Hematopoietic multipotent progenitor cell treated with erythropoietin and hydrocortisone succinate and interleukin-3 and kit ligand, for 4 days (in vitro differentiated cells): Measurements from ENCODE around the gene SETBP1.

ENCODE experiments used
- DNase-seq: peaks from one replicate; pipeline ENCODE4 v3.0.0-alpha.2; 2015

The SETBP1 gene

GRCh38 chr18:44883671-44884070 is 203.0 kb downstream of the SETBP1 start:
- no peak for DNase-seq

DNA sequence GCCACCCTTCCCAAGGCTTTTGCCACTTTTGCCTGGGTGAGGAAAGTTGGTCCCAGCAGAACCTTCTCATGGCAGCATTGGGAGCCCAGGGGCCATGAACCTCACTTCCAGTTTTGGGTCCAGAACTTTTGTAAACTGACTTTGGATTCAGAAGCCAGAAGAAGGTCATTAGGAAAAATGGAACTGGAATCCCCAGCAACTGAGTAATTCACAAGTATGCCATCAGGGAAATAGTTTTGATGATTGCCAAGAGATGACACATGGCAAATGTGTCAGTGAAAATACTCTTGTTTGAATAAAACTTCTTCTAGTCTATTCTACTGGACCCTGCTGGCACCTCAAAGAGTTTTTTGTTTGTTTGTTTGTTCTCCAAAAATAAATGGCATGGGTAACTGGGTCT is 203.7 kb downstream of the SETBP1 start:
- no peak for DNase-seq

GRCh38 chr18:44885507-44885906 is 204.8 kb downstream of the SETBP1 start:
- DNase-seq, result no peak

DNA sequence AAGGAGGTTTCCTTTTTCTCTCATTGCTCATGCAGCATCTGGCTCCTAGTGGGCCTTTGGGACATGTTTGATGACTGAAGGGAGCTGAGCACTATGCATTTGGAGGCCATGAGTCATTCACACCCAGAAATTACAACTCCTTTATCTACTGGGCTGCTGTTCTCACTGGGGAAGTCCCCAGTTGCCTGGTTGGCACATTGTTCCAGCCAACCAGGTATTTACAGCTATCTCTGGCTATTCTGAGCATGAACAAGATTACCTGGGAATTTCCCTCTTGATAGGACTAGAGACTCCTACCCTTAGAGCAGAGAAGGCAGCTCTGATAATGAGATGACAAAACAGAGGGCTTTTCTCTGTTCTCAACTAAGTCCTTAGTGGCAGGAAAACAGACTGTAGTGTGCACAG is 206.5 kb downstream of the SETBP1 start:
- DNase-seq, result peak; percentile 33

- peak; percentile 60 for DNase-seq
Observed at GRCh38 chr18:44889111-44889510, 208.4 kb downstream of the SETBP1 start.

DNA sequence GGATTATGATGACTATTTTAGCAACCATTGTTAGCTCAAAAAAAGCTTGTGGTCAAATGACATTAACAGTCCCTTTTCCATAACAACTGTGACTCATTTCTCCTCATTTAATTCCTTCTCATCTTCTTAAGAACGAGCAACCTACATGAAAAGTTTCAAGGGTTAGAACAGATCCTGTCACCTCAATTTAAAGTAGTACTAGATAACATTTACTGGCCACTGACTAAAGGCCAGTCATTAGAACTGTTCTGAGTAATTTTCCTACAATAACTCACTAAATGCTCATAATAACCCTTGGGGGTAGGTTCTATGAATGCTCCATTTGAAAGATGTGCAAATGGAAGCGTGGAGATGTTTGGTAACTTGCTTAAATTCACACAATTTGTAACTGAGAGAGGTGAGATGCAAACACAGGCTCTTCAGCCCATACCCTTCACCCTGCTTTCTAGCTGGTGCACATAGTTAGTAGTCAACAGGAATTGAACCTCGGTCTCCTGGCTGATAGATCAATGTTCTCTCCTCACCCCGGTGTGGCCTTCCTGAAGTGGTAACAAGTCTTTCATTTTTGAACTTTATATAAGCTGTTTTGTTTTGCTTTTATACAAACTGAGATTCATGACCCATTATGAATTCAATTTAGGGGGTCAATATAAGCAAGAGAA is 212.5 kb downstream of the SETBP1 start:
- DNase-seq, result no peak

DNA sequence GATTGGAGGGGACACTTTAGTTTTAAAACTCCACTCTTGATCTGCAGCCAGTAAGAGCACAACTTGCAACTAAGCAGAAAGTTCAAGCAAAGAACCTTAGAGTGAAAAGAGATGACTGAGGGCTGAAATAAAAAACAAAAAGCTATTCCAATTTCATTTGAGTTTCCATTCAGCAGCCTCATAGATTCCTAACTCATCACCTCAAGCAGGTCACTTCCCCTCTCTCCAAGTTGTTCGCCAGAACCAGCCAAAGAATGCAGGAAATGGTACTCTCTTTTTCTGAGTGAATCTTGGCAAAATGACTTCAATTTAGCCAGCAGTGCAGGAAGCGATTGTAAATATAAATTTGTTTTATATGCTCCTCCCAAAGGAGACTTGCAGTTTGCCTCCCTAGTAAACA is 213.3 kb downstream of the SETBP1 start:
- no peak for DNase-seq

DNA sequence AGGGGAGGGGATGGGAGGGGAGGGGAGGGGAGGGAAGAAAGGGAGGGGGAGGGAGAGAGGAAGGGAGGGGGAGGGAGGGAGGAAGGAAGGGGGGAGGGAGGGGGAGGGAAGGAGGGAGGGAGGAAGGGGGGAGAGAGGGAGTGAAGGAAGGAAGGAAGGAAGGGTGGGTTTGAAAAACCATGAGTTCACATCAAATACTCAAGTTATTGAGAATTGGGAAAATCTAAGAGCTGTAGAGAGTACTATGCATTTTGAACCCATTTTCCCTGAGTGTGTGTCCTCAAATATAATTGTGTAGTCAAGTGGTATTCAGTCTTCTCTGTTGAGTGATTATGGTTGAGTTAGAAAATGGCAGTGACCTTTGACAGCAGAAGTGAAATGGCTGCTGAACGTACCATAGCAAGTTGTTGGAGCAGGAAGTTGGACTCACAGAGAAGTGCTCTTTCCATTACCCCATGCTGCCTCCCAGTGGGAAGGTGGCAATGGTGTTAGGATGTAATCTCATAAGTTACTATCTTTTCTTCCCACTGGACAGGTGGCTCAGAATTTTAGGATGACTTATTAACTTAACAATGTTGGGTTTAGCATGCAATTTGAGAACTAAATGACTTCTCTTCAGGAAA is 214.6 kb downstream of the SETBP1 start:
- DNase-seq, result peak; percentile 57

DNA sequence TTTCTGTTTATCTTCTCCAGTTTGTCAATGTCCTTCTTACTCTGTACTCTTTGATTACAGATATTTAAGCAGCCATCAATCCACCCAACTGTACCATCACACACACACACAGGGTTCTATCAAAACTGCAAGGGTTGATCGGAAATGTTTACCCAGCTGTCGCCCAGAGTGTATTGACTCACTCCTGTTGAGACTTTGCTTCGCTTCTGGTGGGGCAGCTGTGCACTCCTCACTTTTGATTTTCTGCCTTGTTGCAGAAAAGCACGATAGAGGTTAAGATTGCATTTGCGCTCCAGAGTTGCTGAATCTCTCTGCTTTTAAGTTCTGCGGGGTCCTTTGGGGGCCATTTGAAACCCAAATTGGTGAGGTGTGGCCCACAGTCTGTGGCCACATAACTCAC is 216.2 kb downstream of the SETBP1 start:
- no peak for DNase-seq

DNA sequence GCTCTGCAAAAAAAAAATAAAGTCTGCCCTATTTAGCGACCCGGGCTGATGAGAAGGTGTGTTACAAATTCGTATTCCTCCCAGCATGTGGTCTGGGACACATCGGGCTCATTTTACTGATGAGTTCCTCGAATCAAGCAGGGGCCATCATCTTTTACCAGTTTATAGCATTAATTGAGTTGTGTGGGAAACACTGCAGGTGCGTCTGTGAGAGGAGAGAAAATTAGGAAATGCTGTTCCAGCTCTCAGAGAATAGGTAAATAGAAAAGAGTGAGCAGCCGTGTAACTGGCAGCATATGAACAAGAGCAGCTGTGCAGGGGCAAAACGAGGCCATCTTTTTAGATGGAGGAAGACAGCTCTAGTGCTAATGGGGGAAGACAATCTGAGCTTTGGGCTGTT is 216.7 kb downstream of the SETBP1 start:
- no peak for DNase-seq

- no peak for DNase-seq
Observed at GRCh38 chr18:44897816-44898215, 217.1 kb downstream of the SETBP1 start.

DNA sequence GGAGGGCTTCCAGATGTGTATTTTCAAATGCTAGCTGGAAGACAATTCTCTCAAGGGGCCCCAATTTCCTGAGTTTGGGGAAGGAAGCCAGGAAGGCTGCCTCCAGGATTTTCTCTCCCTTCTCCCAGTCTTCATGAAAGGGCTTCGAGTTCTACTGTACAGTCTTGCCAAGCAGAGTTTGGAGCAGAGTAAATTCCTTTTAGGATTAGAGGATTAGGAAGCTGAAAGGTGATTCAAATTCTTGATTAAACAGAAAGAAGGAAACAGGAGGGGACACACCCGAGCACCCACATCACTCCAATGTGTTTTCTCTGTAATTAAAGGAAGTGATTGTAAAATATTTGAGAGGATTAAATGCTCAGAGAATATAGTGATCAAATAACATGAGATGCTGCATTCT is 217.8 kb downstream of the SETBP1 start:
- DNase-seq, result no peak

GRCh38 chr18:44899832-44900231 is 219.1 kb downstream of the SETBP1 start:
- peak; percentile 8 for DNase-seq

DNA sequence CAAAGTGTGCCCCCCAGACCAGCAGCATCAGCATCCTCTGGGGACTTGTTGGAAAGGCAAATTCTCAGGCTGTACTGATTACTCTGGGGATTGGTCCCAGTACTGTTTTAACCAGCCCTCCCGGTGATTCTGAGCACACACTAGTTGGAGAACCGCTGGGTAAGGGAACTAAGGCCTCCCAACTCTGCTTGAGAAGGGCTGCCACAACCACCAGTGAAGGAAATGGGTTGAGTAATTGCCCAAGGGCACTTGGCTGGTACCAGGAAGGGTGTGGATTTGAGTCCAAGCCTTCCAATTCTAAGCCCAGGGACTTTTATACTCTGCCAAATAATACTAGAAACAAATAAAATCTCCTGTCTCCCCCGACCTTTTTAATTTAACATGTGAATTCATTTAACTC is 219.9 kb downstream of the SETBP1 start:
- no peak for DNase-seq

- no peak for DNase-seq
Observed at GRCh38 chr18:44901283-44901682, 220.6 kb downstream of the SETBP1 start.

DNA sequence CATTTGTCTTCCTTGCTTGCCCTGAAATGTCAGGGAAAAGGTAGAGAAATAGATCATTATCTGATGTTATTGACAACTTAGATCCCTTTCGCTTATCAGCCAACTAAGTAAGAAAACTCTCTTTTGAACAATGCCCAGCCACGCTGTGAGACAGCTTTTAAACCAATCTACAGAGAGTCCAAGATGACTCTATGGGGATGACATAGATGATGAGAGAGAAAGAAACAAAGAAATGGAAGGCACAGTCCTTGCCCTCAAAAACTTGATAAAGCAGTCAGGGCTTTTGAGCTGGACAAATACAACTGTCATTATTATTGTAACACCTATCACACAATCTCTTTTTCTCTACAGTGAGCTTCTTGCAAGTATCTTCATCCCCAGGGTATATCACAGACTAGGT is 222.6 kb downstream of the SETBP1 start:
- no peak for DNase-seq

GRCh38 chr18:44904768-44905167 is 224.1 kb downstream of the SETBP1 start:
- no peak for DNase-seq

DNA sequence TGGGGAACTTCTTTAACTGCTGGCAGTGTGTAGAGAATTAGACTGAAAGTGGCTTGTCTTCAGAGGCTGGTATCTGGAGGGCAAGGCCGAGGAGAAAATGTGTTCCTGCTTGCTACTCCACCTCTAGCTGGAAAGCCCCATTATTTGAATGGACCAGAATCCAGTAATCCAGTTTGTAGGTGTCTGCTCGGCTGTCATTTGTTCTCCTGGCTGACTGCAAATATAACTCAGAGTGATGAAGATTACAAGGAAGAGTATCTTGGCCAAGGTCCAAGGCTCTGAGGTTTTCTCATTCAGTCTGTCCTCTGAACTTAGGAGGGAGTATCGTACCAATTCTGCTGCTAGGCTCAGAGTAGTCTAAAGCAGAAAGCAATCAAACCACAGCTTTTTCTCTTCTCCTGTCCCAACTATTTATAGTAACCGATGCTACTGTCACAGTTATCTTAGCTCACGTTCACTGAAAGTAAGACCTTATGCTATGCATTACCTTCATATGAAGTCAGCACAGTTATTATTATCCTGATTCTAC is 228.6 kb downstream of the SETBP1 start:
- DNase-seq, result peak; percentile 54

DNA sequence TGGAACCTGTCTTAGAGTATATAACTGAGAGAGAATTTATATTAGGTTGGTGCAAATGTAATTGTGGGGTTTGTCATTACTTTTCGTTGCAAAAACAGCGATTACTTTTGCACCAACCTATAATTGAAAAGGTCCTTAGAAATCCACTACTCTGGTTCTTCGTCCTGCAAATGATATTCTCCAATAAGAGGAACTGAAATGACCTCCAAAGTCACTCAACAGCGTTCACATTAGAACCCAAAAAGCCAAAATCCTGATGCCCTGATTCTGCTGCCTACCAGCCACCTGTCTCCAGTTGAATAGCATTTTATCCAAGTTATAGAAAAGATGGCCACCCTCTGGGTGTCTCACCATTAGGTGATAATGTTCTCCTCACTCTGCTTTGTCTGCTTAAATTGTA is 230.6 kb downstream of the SETBP1 start:
- no peak for DNase-seq

DNA sequence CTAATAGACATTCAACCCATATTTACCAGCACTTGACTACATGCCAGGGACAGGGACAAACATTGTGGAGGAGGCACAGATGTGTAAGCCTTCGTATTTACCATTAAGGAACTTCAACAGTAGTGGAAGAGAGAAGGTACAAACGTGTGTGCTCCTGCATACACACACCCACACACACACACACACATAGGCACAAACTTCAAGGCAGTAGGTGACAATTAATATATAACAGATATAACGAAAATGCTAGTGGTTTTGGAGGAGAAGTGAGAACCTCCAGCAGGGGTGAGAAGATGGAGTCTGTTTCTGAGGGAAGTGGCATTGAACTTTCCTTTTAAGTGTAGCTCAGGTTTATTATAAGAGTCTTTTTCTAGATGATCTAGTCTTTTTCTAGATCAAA is 231.1 kb downstream of the SETBP1 start:
- DNase-seq, result no peak

DNA sequence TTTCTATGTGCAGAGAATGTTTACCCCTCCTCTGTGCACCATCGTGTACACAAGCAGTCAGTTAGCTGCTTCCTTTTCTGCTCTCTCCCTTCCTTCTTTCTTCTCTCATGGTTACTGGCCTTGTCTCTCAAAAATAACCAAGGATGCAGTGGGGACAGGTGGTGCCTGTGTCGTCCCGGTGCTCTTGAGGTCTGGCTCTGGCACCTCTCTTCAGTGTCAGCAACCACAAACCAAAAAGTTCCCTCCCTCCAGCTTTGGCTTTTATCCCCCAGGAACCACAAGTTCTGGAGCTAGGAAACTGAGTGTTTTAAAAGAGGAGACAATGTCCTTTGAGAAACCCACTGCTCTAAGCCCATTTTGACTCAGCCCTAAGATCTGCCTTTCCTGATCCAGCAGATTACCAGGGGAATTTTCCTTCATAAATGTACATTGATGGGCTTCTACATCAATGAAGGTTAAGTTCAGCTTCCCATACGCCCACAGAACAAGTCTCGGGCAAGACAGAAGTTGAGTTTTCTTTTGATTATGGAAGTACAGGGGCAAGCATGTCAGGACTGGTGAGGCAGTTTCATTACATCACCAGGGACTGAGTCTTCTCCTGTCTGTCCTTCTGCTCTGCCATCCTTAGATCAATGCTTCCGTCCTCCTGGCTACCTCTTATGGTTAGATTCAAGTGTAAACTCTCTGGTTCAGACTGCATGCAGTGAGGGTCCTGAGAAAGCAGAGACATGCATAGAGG is 232.2 kb downstream of the SETBP1 start:
- DNase-seq, result no peak

DNA sequence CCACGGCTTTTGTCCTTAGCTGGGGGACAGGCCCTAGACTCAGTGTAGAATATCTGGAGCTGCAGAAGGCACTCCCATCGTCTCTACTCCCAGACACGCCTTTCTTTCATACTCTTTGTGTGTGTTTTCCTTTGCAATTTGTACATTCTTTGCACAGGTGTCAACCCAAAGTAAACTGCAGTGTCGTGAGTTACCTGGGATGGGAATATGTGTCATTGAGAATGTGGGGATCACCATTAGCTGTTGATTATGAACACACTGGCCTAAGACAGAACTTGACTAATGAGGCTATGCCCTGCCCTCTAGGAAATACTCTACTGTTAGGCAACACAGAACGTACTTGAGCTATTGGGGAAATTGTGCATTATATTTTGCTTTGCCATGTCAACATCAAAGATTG is 233.3 kb downstream of the SETBP1 start:
- no peak for DNase-seq

DNA sequence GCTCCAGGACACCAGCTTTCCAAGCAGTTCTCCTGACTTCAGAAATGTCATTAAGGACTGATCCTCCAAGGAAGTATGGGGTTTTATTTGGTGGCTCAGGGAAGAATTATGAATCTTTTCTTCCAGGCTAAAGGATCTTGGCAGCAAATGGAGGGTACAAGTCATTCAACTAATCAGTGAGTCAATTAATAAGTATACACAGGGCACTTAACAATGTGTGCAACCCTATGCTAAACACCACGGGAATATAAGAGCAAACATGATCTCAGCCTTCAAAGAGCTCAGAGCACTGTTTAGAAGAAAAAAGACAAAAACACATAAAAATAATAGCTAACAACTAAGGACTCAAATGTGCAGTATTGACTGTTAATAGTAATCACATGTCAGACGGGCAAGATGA is 234.5 kb downstream of the SETBP1 start:
- DNase-seq, result no peak

- no peak for DNase-seq
Observed at GRCh38 chr18:44915661-44916060, 235.0 kb downstream of the SETBP1 start.
